Hematopoietic multipotent progenitor cell (in vitro differentiated cells): ENCODE measurements around the gene RIN3. TPM values are rescaled to one million over a fixed set of nuclear protein-coding genes. Genes with fewer than 3 reads are reported as not detected.
A peak's percentile ranks its signal among the peaks of the same experiment; 100 is the strongest.

Experiments
- DNase-seq, 3 donors: peaks; one replicate each; pipeline ENCODE4 v3.0.0-alpha.2; 2011 to 2015; ENCODE audit warnings: low read depth in 2 of 3, low spot score in 2 of 3
- total RNA-seq: library from RNA; depleted of rRNA; stranded (reverse); fragments of >200 nt; gene quantifications from one replicate; pipeline ENCODE4 v1.2.3, GENCODE V29; 2012

The RIN3 gene
- total RNA-seq, 1 donor, result 73.5 TPM

DNA sequence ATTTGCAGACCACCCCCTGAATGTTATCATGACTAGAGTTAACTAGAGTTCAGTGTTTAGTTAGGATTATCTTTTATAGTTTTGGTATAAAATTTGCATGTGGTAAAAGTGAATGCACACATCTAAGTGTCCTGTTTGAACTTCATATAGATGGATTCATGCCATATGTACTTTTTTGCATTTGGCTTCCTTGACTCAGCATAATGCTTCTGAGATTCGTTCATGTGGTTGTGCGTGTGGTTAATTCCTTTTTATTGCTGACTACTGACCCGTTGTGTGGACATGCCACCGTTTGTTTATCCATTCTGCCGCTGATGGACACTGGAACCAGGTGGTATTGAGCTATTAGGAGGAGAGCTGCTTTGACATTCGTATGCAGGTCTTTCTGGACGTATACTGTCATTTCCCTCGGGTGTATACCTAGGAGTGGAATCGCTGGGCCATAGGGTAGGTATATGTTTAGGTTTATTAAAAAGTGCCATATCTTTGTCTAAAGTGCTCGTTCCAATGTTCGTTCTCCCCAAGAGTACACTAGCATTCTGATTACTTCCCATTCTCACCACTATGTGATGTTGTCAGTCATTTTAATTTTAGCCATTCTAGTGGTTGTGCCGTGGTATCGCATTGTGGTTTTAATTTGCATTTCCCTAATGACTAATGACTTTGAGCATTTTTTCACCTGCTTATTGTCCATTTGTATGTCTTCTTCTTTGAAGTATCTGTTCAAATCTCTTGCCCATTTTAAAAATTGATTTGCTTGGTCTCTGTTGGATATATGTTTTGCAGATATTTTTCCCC lies 37.7 kb downstream of the RIN3 start:
- DNase-seq, result peak in 2 of 3 donors; percentile 62 to 71

DNA sequence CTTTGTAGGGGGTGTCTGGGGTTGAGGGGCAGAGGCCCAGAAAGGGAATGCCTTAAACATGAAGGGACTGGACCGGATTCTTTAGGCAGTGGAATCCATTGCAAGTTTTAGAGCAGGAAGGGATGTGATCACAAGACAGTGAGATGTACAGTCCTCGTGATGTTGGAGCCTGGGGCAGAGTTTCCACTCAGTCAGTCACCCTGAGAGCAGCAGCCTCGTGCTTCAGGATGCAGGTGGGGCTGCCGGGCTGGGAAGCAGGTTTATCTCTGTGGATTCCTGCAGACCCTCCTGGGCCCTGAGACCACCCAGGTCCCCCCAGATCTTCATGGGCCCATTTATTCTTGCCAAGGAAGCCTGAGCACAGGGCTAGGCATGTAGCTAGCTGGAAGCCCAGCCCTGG lies 38.5 kb downstream of the RIN3 start:
- DNase-seq, result no peak

DNA sequence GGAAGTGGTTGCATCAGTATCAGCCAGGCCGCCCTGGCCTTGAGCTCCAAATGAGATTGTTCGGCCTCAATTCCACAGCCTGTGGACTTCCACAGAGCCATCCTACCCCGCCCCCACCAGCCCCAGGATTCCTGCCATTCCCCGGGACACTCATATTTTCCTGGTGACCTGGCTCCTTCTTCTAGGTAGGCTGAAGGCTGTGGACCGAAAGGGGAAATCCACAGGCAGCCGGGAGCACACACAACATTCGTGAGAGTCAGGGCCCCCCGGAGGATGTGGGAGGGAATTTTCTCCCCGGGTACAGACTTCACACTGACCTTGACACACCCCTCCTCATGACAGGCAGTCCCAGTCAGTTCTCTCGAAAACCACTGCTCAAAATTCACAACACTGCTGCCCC lies 39.9 kb downstream of the RIN3 start:
- no peak for DNase-seq

DNA sequence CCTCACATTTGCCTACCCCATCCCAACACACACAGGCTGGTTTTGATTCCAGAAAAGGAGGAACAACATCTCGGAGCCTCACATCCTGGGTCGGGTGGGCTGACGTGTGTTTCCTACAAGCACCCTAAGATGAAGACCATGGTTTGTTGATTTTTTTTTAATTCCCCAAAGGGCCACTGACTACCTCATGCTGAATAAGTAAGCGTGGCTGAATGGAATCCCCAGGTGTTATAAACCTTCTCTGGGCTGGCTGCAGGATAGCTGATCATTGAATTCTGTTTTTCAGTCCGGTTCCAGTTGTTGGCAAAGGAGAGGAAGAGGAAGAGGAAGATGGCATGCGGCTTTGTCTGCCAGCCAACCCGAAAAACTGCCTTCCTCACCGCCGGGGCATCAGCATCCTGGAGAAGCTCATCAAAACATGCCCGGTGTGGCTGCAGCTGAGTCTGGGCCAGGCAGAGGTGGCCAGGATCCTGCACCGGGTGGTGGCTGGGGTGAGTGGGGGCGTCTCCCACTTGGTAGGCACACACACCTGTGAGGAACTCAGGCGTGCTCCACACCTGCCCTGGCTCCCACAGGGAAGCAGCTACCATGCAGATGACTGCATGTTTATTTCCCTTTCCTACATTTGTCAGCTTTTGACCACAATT lies 42.0 kb downstream of the RIN3 start:
- no peak for DNase-seq

DNA sequence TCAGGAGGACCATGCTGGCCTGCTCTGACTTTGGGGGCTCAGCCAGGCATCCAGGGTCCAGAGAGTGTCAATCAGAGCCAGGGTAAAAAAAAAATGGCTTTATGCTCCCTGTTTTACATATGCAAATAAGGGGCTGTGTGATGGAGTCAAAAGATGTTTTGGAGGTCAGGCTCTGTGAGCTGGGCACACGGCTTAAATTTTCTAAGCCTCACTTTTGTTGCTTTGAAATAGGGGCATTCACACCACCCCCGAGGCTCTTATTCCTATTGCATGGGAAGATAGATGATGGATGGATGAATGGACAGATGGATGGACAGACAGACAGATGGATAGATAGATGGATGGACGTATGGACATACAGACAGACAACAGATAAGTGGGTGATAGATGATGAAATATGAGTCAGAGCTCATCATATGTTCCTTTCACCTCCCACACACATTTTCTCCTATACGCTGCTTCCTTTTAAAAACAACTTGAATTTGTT lies 42.7 kb downstream of the RIN3 start:
- no peak for DNase-seq

DNA sequence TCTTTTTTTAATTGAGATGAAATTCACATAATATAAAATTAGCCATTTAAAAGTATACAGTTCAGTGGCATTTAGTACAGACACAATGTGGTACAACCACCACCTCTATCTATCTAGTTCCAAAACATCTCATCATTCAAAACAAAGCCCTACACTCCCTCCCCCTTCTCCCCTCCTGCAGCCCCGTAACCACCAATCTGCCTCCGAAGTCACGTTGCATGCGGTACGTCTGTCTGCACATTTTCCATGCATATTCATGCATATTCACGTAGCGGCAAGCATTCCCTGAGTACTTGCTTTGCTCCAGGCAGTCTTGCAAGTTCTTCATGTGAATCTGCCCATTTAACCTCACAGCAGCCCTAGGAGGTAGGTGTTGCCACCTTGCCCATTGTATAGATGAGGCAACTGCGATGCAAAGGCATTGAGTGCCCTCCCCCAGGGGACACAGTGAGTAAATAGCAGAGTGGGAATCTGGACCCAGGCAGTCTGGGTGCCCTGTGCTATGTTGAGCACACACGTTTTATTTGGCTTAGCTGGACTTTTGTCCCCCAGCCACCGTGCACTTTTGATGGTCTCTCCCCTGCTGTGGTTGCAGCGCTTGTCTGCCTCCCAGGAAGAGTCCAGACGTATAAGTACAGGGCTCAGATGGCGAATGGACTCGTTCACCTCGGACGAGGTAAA lies 43.4 kb downstream of the RIN3 start:
- DNase-seq, result no peak

DNA sequence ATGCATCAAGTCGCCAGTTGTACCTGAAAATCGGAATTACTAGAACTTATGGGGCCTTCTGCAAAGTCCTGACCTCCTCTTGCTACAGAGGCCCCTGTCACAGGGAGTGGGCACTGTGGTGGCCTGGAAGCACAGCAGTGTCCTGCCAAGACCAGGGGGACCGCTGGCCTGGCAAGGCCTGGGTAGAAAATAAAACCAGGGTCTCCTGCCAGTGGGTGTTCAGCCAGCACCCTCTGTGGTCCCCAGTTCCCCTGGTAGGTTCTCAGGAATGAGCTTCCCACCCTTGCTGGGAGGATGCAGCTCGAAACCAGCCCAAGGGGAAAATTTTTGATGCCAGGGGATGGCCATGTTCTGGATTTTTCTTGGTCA lies 43.9 kb downstream of the RIN3 start:
- DNase-seq, result no peak

DNA sequence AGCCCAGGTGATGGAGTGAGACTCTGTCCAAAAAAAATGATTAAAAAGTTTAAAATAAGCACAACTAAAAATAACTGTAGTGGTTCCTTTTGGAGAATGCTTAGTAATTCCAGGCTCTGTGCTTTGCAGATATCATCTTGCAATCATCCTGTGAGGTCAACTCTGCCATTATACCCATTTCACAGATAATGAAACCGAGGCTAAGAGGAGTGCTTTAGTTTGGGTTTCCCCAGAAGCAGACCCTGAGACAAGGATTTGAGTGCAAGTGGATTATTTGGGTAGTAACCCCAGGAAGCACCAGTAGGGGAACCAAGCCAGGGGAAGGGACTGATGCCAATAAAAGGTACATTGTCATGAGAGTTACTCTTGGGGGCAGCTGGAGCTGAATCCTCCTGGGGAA lies 44.7 kb downstream of the RIN3 start:
- no peak for DNase-seq

DNA sequence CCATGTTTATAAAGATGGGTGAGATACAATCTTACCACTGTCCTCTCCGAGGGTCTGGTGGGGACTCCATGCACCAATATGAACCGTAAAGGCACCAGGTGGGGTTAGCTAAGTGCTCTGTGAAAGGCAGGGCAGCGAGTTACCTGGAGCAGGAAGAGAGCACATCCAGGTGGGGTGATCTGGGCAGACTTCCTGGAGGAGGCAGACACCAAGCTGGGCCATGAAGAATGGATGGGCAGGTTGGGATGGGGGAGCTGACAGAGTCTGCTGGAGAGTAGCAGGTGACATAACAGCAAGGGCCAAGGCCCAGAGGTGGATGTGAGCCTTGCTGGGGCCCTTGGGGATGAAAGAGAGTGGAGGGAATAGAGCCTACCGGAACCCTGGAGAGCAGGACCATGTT lies 45.9 kb downstream of the RIN3 start:
- DNase-seq, result no peak

DNA sequence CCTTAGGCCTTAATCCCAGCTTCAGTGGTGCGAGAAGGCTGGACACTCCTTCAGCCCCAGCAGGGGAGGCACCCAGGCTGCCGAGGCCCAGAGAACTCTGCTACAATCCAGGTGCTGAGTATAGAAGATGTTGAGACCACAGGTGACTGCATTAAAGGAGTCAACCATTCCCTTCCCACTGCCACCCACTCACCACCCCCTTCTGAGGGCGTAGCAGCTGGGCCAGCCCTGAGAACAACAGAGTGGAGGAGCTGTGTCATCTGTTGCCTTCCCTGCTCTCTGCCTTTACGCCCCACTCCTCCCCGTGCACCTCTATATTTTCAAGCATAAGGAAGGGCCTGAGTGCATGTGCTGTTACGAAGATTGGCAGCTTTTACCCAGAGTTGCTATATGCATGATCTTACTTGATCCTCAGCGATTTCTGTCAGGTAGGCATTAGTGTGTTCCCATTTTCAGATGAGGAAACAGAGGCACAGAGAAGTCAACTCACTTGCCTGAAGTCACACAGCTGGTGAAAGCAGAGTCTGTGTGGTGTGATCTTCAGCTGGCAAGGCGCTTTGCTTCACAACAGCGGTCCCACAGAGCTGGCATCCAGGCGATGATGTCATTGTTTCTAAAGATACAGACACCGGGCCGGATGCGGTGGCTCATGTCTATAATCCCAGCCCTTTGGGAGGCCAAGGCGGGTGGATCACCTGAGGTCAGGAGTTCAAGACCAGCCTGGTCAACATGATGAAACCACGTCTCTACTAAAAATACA lies 46.7 kb downstream of the RIN3 start:
- no peak for DNase-seq

DNA sequence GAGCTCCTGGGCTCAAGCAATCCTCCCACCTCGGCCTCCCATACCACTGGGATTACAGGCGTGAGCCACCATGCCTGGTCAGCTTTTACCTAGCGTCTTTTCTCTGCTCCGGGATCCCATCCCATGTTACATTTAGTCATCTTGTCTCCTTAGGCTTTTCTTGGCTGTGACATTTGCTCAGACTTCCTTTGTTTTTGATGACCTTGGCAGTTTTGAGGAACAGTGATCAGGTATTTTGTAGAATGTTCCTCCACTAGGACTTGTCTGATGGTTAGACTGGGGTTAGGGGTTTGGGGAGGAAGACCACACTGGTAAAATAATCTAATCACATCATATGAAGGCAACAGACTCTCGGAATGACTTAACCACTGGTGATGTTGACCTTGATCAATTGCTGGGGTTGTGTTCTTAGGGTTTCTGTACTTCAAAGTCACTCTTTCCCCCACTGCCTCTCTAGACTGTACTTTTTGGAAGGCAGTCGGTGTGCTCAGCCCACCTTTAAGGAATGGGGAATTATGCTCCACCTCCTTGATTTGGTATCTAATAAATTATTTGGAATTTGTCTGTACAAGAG lies 48.4 kb downstream of the RIN3 start:
- no peak for DNase-seq

DNA sequence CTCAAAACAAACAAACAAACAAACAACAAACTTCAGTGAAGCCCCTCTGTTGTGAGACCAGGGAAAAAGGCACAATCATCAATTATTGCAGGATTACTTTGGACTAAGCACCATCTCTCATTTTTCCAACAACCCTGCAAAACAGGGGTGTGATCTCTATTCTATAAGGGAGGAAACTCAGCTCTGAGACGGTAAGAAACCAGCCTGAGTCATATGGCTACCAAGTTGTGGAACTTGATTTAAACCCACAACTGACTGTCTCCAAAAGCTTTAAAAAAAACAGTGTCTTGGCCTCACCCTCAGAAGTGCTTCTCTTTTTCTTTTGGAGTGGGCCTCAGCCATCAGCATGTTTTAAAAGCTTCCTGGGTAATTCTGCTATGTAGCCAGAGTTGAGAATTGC lies 49.8 kb downstream of the RIN3 start:
- peak in 2 of 3 donors; percentile 50 to 75 for DNase-seq

DNA sequence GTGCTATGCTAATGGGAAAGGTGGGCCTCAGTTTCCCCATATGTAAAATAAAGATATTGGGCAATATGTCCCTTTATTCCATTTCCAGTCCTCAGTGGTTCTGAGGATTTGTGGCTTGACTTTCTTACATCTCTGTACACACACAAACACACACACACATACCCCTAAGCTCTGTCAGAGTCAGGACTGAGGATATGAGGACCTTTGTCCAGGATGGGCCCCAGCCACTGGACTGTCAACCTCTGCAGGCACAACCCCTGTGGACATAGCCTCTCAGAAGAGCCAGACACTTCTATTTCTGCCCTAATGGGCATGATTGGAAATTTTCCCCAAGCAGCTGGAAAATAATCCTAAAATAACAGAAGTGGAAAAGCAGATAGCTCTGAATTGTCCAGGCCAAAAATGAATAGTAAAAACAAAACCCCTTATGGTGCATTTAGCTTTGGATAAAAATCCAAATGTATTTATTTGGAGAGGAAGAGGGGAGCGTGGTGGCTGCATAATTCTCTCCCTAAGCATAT lies 50.2 kb downstream of the RIN3 start:
- DNase-seq, result no peak

DNA sequence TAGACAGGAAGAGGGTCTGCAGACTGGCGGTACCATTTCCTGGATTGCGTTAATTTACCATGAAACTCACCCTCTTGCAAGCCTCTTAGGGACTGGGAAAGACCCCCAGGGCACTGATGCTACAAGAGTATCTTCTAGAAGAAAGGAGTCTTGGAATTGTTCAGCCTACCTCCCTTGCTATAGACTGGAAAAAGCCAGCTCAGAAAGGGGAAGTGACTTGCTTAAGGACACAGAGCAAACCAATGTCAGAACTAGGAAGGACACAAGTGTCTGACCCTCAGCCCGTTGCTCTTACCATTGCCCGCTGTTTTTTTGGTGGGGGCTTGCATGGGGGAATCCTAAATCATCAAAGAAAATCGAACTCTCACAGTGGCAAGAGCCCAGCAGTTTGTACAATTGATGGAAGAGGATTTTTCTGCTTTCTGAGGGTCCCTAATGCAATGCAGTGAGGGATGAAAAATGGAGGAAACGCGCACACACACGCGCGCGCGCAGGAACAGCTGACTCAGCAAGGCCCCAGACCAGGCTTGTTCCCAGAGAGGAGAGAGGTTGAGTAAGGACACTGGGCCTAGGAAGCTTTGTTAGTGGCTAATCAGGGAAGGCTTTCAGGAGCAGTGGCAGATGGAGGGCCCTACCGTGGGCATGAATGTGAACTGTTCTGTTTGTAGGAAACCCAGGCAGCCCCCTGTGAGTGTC lies 50.9 kb downstream of the RIN3 start:
- DNase-seq, result no peak

DNA sequence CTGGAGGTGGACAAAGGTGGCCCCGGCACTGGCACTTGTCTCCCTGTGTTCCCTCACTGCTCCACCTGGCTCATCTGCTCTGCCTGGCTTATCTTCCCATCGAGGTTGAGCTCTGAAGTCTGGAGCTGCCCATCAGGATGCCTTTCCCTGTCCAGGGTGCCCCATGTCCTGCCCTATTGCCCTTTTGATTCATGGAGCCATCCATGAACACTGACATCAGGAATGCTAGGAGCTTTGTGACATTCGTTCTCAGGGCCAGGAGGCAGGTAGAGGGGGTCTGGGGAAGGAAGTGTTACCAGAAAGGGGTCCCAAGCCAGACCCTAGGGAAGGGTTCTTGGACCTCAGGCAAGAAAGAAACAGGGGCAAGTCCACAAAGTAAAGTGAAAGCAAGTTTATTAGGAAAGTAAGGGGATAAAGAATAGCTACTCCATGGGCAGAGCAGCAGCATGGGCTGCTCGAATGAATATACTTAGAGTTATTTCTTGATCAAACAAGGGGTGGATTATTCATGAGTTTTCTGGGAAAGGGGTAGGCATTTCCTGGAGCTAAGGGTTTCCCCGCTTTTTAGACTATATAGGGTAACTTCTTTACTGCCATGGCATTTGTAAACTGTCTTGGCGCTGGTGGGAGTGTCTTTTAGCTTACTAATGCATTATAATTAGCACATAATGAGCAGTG lies 51.6 kb downstream of the RIN3 start:
- no peak for DNase-seq

DNA sequence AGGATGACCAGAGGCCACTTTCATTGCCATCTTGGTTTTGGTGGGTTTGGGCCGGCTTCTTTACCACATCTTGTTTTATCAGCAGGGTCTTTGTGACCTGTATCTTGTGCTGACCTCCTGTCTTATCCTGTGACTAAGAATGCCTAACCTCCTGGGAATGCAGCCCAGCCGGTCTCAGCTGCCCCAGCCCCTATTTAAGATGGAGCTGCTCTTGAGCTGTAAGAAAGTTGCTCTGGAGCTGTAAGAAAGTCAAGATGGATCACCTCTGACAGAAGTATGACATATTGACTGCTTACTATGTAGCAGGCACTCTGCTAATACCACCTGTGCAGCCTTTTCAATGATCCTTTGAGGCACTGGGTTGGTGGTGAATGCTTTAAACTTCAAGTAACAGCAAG lies 52.1 kb downstream of the RIN3 start:
- no peak for DNase-seq

DNA sequence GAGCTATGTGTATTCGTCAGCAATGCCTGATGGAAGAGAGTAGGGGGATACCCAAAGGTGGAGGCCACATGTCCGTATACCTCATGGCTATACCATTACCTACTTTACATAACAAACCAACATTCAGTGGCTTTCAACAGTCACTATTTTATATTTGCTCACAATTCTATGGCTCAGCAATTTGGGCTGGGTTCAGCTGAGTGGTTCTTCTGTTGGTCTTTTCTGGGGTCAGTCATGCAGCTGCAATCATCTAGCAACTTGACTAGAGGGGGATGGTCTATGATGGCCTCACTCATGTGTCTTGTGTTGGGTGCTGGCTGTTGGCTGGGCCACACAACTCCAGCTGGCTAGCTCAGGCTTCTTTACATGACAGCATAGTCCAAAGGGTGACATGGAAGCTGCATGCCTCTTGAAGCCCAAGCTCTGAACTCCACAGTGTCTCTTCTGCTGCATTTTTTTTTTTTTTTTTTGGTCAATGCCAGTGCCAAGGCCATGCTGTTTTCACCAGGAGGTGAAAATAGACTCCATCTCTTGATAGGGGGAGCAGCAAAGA lies 53.7 kb downstream of the RIN3 start:
- no peak for DNase-seq

DNA sequence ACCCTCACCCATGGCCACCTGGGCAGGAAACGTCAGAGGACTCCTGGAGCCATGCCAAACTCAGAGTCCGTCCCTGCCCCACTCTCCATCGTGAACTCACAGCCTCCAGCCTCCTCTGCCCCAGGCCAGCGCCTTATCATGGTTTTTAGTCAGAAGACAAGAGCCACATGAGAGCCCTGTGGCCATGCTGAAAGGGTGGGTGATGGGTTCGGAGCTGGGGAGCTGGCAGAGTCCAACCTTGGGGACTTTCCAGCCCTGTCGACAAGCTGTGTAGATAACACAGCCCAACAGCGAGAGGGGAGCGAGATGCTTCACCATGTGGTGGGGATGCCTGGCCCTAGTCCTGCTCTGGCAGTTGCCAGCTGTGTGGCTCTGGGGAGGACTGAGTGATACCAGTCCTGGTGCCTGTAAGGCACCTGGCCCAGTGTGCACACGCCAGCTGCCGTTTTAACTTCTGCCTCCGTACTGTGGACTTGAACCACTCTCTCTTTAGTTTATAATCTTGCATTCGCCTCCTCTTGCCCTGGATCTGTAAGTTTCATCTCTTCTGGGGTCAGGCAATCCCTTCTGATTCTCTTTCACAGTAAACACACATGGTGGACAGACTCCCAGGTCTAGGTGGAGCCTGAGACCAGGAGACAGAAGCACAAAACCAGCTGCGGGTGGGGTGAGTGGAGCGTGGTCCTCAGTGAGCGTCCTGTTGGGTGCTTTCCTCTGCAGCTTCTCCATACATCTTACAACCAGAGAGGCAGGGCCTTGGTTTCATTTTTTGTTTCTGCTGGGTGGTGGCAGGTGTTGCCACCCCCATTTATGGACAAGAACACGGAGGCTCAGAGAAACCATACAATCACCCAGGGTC lies 55.3 kb downstream of the RIN3 start:
- DNase-seq, result no peak
